HCT116 (cell line): ENCODE data around the gene DHCR24. TPM values are rescaled to one million over a fixed set of nuclear protein-coding genes. Genes with fewer than 3 reads are reported as not detected.

Experiments
- ATAC-seq: fragments of 200-7000 bp; cut with Tn5 transposase; 2 replicates; pipeline ENCODE4 v1.9.1; 2020; ENCODE audit warnings: mild to moderate bottlenecking, moderate library complexity
- BruUV-seq: library from RNA; stranded (reverse); fragments of 400-500 nt; replicated peaks from 2 replicates; lab custom pipeline; 2021; lab: Mats Ljungman, UMichigan
- CTCF ChIA-PET: fragments of 300-600 bp; sonication (Branson Sonifier 250); formaldehyde crosslinking; loops from one replicate; lab custom pipeline; 2021; ENCODE audit warnings: antibody characterized with exemption; lab: Charles Lee
- POLR2A ChIA-PET: fragments of 300-600, 350-600 bp; sonication (Branson Sonifier 250); formaldehyde crosslinking; loops from one replicate; lab custom pipeline; 2021; ENCODE audit warnings: antibody characterized with exemption; lab: Charles Lee
- RAD21 ChIA-PET, 2 experiments: fragments of 300-600 bp; sonication (Branson Sonifier 250); formaldehyde crosslinking; loops; one replicate each; lab custom pipeline; 2023; ENCODE audit warnings: low total read pairs in 2 of 2; ENCODE audit not compliant: uncharacterized antibody in 2 of 2, unreplicated experiment in 2 of 2, low non-redundant PET in 1 of 2; lab: Charles Lee
- DNase-seq: peaks from one replicate; pipeline ENCODE4 v3.0.0-alpha.2; 2010; ENCODE audit warnings: low read depth, low spot score
- H2AFZ ChIP-seq: fragments of 200-600 bp; shearing (Covaris generic), sonication (generic); 2 replicates; pipeline ENCODE4 v1.6.1; 2017; ENCODE audit warnings: low read depth, mixed run types, mixed read lengths, antibody characterized with exemption, low read length; ENCODE audit not compliant: poor library complexity, severe bottlenecking
- H3K27ac ChIP-seq: 2 replicates; pipeline ENCODE4 v1.5.1; 2012; ENCODE audit warnings: low read depth, low read length
- H3K27me3 ChIP-seq: fragments of 200-600 bp; sonication (generic); 2 replicates; pipeline ENCODE4 v1.6.1; 2016; ENCODE audit warnings: mixed run types, low read length, mixed read lengths; ENCODE audit not compliant: insufficient read depth
- H3K36me3 ChIP-seq, 2 experiments: fragments of 200-500 bp in 1 of 2; fragments of 200-600 bp in 1 of 2; sonication (Bioruptor generic) in 1 of 2; sonication (generic) in 1 of 2; 2 replicates each; pipeline versions ENCODE4 v1.5.1 to v1.6.1; 2014 to 2016; ENCODE audit warnings: low read length in 2 of 2, inconsistent platforms in 1 of 2, mixed read lengths in 1 of 2, mixed run types in 1 of 2; ENCODE audit not compliant: insufficient read depth in 2 of 2, control insufficient read depth in 1 of 2
- H3K4me1 ChIP-seq, 2 experiments: fragments of 200-600 bp in 1 of 2; sonication (generic) in 1 of 2; 2 replicates each; pipeline versions ENCODE4 v1.5.1 to v1.6.1; 2012 to 2017; ENCODE audit warnings: low read length in 2 of 2, inconsistent platforms in 1 of 2, mild to moderate bottlenecking in 1 of 2, mixed read lengths in 1 of 2, mixed run types in 1 of 2, moderate library complexity in 1 of 2; ENCODE audit not compliant: insufficient read depth in 2 of 2, control insufficient read depth in 1 of 2
- H3K4me2 ChIP-seq: fragments of 200-600 bp; sonication (generic); 2 replicates; pipeline ENCODE4 v1.6.1; 2017; ENCODE audit warnings: mixed run types, low read length, mixed read lengths
- H3K4me3 ChIP-seq, 2 experiments: fragments of 200-600 bp in 1 of 2; sonication (generic) in 1 of 2; replicated peaks in 1 of 2; 2 replicates each; pipeline ENCODE4 v1.5.1; 2011 to 2016; ENCODE audit warnings: low read length in 2 of 2, control low read depth in 1 of 2, low read depth in 1 of 2, mild to moderate bottlenecking in 1 of 2, mixed read lengths in 1 of 2, mixed run types in 1 of 2
- H3K79me2 ChIP-seq: fragments of 200-600 bp; sonication (generic); 2 replicates; pipeline ENCODE4 v1.6.1; 2017; ENCODE audit warnings: mild to moderate bottlenecking, mixed run types, low read length, moderate library complexity, mixed read lengths; ENCODE audit not compliant: insufficient read depth
- H3K9ac ChIP-seq: fragments of 200-600 bp; sonication (generic); 2 replicates; pipeline ENCODE4 v1.6.1; 2016; ENCODE audit warnings: low read length, mixed read lengths
- H3K9me2 ChIP-seq: fragments of 200-600 bp; sonication (generic), shearing (Covaris generic); 2 replicates; pipeline ENCODE4 v1.6.1; 2017; ENCODE audit warnings: mixed run types, mild to moderate bottlenecking, moderate library complexity; ENCODE audit not compliant: insufficient read depth
- H3K9me3 ChIP-seq, 2 experiments: fragments of 200-500 bp in 1 of 2; fragments of 200-600 bp in 1 of 2; sonication (Bioruptor generic) in 1 of 2; sonication (generic) in 1 of 2; 2 replicates each; pipeline ENCODE4 v1.6.1; 2014 to 2017; ENCODE audit warnings: low read length in 2 of 2, mixed read lengths in 2 of 2, inconsistent platforms in 1 of 2, low read depth in 1 of 2, mild to moderate bottlenecking in 1 of 2, mixed run types in 1 of 2, moderate library complexity in 1 of 2; ENCODE audit not compliant: control insufficient read depth in 1 of 2, insufficient read depth in 1 of 2
- H4K20me1 ChIP-seq: fragments of 200-600 bp; sonication (generic), shearing (Covaris generic); 2 replicates; pipeline ENCODE4 v1.6.1; 2017; ENCODE audit warnings: mixed run types, mild to moderate bottlenecking, moderate library complexity; ENCODE audit not compliant: insufficient read depth
- ATF3 ChIP-seq: IDR thresholded peaks from 2 replicates; pipeline ENCODE4 v1.6.1; 2012
- EGR1 ChIP-seq: IDR thresholded peaks from 2 replicates; pipeline ENCODE4 v1.6.1; 2012; ENCODE audit warnings: low read depth
- ELF1 ChIP-seq: IDR thresholded peaks from 2 replicates; pipeline ENCODE4 v1.6.1; 2012; ENCODE audit warnings: low read depth, borderline replicate concordance
- EZH2 ChIP-seq: fragments of 200-600 bp; sonication (generic); IDR thresholded peaks from 2 replicates; pipeline ENCODE4 v1.6.1; 2017; ENCODE audit warnings: antibody characterized with exemption, mixed run types
- FOSL1 ChIP-seq: IDR thresholded peaks from 2 replicates; pipeline ENCODE4 v1.6.1; 2012; ENCODE audit warnings: low read depth
- POLR2A ChIP-seq: IDR thresholded peaks from 2 replicates; pipeline ENCODE4 v1.7.0; 2011; ENCODE audit warnings: borderline replicate concordance; ENCODE audit not compliant: insufficient read depth, insufficient read length; ENCODE audit errors: extremely low read depth
- RAD21 ChIP-seq: IDR thresholded peaks from 2 replicates; pipeline ENCODE4 v1.6.1; 2012; ENCODE audit warnings: low read depth, mild to moderate bottlenecking
- SP1 ChIP-seq: IDR thresholded peaks from 2 replicates; pipeline ENCODE4 v1.6.1; 2012; ENCODE audit warnings: low read depth
- YY1 ChIP-seq: IDR thresholded peaks from 2 replicates; pipeline ENCODE4 v1.6.1; 2011; ENCODE audit warnings: low read length, low read depth, moderate library complexity, mild to moderate bottlenecking; ENCODE audit not compliant: insufficient replicate concordance; ENCODE audit errors: extremely low read depth
- ZNF274 ChIP-seq: fragments of 200-500 bp; sonication (Bioruptor generic); IDR thresholded peaks from 2 replicates; pipeline ENCODE4 v1.6.1; 2014; ENCODE audit warnings: mild to moderate bottlenecking, low read depth, low read length, inconsistent platforms
- intact Hi-C: fragments of 100-400 bp; cut with micrococcal nuclease; formaldehyde crosslinking; loops from 2 replicates; pipeline ENCODE4 v1.10.0; 2022
- total RNA-seq: library from RNA; stranded (reverse); gene quantifications from one replicate; pipeline ENCODE4 v1.2.1, GENCODE V29; 2021; ENCODE audit not compliant: unreplicated experiment
- TF ChIP-seq, protein P1 (sequence below): IDR thresholded peaks from 2 replicates; pipeline ENCODE4 v1.6.1; 2012; ENCODE audit warnings: low read depth
- TF ChIP-seq, protein P2 (sequence below): IDR thresholded peaks from 2 replicates; pipeline ENCODE4 v1.6.1; 2011; ENCODE audit warnings: mild to moderate bottlenecking, low read length, moderate library complexity; ENCODE audit not compliant: insufficient replicate concordance; ENCODE audit errors: extremely low read depth

DHCR24 gene
- total RNA-seq, 1 experiment from 2014 or later: 132 TPM

- RAD21 ChIA-PET: no interaction called here
These were observed 73.4 kb downstream of the DHCR24 start for GRCh38 chr1:54813485-54814125.

More at GRCh38 chr1:54813485-54814125, 73.4 kb downstream of the DHCR24 start:
- Histone ChIP-seq H3K9me3 (no peaks in the 10 kb centered on the region), H3K9ac (no peak overlapping the region), H3K4me1 (peaks cover 2 to 16% of the 10 kb centered on the region in 2 experiments; a peak in 3 of 4 replicates), H3K9me2 (no peaks in the 10 kb centered on the region), H3K4me2 (no peak overlapping the region), H3K27ac (no peak overlapping the region), H3K79me2 (no peaks in the 10 kb centered on the region), H4K20me1 (no peaks in the 10 kb centered on the region), H3K27me3 (no peaks in the 10 kb centered on the region), H2AFZ (no peak overlapping the region), H3K36me3 (no peaks in the 10 kb centered on the region), H3K4me3 (no peak overlapping the region)
- DNase-seq (no peak), ATAC-seq (no peak)
- TF ChIP-seq FOSL1 (no peak), EZH2 (no peak), POLR2A (no peak), ZNF274 (no peak), RAD21 (no peak), YY1 (no peak), ELF1 (no peak), SP1 (no peak), ATF3 (no peak), EGR1 (no peak)
- TF ChIP-seq, protein P1, sequence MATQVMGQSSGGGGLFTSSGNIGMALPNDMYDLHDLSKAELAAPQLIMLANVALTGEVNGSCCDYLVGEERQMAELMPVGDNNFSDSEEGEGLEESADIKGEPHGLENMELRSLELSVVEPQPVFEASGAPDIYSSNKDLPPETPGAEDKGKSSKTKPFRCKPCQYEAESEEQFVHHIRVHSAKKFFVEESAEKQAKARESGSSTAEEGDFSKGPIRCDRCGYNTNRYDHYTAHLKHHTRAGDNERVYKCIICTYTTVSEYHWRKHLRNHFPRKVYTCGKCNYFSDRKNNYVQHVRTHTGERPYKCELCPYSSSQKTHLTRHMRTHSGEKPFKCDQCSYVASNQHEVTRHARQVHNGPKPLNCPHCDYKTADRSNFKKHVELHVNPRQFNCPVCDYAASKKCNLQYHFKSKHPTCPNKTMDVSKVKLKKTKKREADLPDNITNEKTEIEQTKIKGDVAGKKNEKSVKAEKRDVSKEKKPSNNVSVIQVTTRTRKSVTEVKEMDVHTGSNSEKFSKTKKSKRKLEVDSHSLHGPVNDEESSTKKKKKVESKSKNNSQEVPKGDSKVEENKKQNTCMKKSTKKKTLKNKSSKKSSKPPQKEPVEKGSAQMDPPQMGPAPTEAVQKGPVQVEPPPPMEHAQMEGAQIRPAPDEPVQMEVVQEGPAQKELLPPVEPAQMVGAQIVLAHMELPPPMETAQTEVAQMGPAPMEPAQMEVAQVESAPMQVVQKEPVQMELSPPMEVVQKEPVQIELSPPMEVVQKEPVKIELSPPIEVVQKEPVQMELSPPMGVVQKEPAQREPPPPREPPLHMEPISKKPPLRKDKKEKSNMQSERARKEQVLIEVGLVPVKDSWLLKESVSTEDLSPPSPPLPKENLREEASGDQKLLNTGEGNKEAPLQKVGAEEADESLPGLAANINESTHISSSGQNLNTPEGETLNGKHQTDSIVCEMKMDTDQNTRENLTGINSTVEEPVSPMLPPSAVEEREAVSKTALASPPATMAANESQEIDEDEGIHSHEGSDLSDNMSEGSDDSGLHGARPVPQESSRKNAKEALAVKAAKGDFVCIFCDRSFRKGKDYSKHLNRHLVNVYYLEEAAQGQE: no peak
- TF ChIP-seq, protein P2, sequence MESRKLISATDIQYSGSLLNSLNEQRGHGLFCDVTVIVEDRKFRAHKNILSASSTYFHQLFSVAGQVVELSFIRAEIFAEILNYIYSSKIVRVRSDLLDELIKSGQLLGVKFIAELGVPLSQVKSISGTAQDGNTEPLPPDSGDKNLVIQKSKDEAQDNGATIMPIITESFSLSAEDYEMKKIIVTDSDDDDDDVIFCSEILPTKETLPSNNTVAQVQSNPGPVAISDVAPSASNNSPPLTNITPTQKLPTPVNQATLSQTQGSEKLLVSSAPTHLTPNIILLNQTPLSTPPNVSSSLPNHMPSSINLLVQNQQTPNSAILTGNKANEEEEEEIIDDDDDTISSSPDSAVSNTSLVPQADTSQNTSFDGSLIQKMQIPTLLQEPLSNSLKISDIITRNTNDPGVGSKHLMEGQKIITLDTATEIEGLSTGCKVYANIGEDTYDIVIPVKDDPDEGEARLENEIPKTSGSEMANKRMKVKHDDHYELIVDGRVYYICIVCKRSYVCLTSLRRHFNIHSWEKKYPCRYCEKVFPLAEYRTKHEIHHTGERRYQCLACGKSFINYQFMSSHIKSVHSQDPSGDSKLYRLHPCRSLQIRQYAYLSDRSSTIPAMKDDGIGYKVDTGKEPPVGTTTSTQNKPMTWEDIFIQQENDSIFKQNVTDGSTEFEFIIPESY: no peak
- intact Hi-C loops: loop anchor here (5.0 kb wide), 1 partner anchor 691 kb away; no protein-coding TSS in a partner anchor
- CTCF ChIA-PET: no interaction called here
- POLR2A ChIA-PET: interaction anchor here (0.6 kb wide), 1 partner anchor 42 kb away, joined by 3 read pairs; no protein-coding TSS in a partner anchor
- no TSS peak for BruUV-seq
